ENCODE results near the gene INSIG1.
A peak's percentile ranks its signal among the peaks of the same experiment; 100 is the strongest.

Gene INSIG1

GRCh38 chr7:155297517-155298287, at the start of gene INSIG1:
Gene INSIG1 (plus strand): TSS chr7:155297878. CDS start chr7:155298286, 408 bp downstream.
- peak; percentile 87 for DNase-seq

GRCh38 chr7:155248366-155248756, 49.3 kb upstream of the INSIG1 start:
- no peak for DNase-seq

GRCh38 chr7:155251831-155252230, 45.8 kb upstream of the INSIG1 start:
- no peak for DNase-seq

- DNase-seq = no peak
These were observed 45.2 kb upstream of the INSIG1 start for GRCh38 chr7:155252444-155252887.

GRCh38 chr7:155252892-155253501, 44.7 kb upstream of the INSIG1 start:
- no peak for DNase-seq

- DNase-seq = no peak
These were observed 43.7 kb upstream of the INSIG1 start for GRCh38 chr7:155254018-155254417.

GRCh38 chr7:155255071-155255470, 42.6 kb upstream of the INSIG1 start:
- no peak for DNase-seq

- DNase-seq = no peak
These were observed 42.1 kb upstream of the INSIG1 start for GRCh38 chr7:155255621-155256020.

- DNase-seq = no peak
These were observed 41.5 kb upstream of the INSIG1 start for GRCh38 chr7:155256081-155256760.

GRCh38 chr7:155256761-155257481, 40.8 kb upstream of the INSIG1 start:
- no peak for DNase-seq

- no peak for DNase-seq
These were observed 40.0 kb upstream of the INSIG1 start for GRCh38 chr7:155257482-155258225.

- DNase-seq = no peak
These were observed 39.5 kb upstream of the INSIG1 start for GRCh38 chr7:155258226-155258560.

GRCh38 chr7:155259866-155260497, 37.7 kb upstream of the INSIG1 start:
- DNase-seq = no peak

GRCh38 chr7:155260498-155260872, 37.2 kb upstream of the INSIG1 start:
- DNase-seq = no peak

GRCh38 chr7:155261031-155261985, 36.4 kb upstream of the INSIG1 start:
- DNase-seq = no peak

- DNase-seq = no peak
These were observed 35.6 kb upstream of the INSIG1 start for GRCh38 chr7:155262031-155262430.

- no peak for DNase-seq
These were observed 34.6 kb upstream of the INSIG1 start for GRCh38 chr7:155263051-155263450.

- DNase-seq = no peak
These were observed 34.0 kb upstream of the INSIG1 start for GRCh38 chr7:155263581-155264143.

GRCh38 chr7:155265144-155265543, 32.5 kb upstream of the INSIG1 start:
- no peak for DNase-seq

- DNase-seq = no peak
These were observed 31.7 kb upstream of the INSIG1 start for GRCh38 chr7:155265961-155266360.

- DNase-seq = no peak
These were observed 31.2 kb upstream of the INSIG1 start for GRCh38 chr7:155266440-155266839.
